ENCODE data around the gene SAP30BP.

DNA sequence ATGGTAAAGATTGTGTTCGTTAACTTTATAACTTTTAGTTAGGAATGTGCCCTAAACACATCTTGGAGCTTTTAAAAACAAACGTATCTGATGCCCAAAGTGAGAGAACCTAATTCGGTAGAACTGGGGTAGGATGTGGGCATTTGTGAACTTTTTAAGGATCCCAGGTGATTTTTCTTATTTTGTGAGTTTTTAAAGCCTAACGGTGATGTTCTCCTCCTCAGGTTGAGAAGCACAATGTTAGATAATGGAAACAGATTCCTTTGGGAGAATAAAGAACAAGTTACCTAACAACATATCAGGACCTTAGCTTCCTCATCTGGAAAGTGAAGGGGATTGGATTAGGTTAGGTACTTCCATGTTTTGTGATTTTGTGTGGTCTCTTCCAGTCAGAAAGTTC is 687 bp downstream of the SAP30BP start:
- TF ChIP-seq RARB (CRISPR knock-in tag; IDR thresholded peaks at IDR 0.05) (no peak), SNAI2 (CRISPR knock-in tag; IDR thresholded peaks at IDR 0.05) (no peak), ZC3H10 (CRISPR knock-in tag; IDR thresholded peaks at IDR 0.05) (no peak), PATZ1 (CRISPR knock-in tag; IDR thresholded peaks at IDR 0.05; ENCODE audit: borderline replicate concordance) (no peak), TOX (CRISPR knock-in tag; IDR thresholded peaks at IDR 0.05; ENCODE audit: borderline replicate concordance) (no peak), CSDC2 (CRISPR knock-in tag; IDR thresholded peaks at IDR 0.05) (no peak), GLIS3 (CRISPR knock-in tag; IDR thresholded peaks at IDR 0.05) (no peak), ZFP3 (CRISPR knock-in tag; IDR thresholded peaks at IDR 0.05) (no peak), ARNTL (CRISPR knock-in tag; IDR thresholded peaks at IDR 0.05; ENCODE audit: borderline replicate concordance, low read depth) (no peak), CREB5 (CRISPR knock-in tag; IDR thresholded peaks at IDR 0.05; ENCODE audit: low read depth) (no peak), ISL1 (CRISPR knock-in tag; IDR thresholded peaks at IDR 0.05) (no peak)
- TF ChIP-seq, protein P1, sequence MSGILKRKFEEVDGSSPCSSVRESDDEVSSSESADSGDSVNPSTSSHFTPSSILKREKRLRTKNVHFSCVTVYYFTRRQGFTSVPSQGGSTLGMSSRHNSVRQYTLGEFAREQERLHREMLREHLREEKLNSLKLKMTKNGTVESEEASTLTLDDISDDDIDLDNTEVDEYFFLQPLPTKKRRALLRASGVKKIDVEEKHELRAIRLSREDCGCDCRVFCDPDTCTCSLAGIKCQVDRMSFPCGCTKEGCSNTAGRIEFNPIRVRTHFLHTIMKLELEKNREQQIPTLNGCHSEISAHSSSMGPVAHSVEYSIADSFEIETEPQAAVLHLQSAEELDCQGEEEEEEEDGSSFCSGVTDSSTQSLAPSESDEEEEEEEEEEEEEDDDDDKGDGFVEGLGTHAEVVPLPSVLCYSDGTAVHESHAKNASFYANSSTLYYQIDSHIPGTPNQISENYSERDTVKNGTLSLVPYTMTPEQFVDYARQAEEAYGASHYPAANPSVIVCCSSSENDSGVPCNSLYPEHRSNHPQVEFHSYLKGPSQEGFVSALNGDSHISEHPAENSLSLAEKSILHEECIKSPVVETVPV (CRISPR knock-in tag; IDR thresholded peaks at IDR 0.05) = no peak
